ENCODE measurements around the gene MEIS3. TPM values are rescaled to one million over a fixed set of nuclear protein-coding genes. Genes with fewer than 3 reads are reported as not detected.

Gene MEIS3
- 10 to 100 TPM; 20.1 to 32.2 (median 28.9) TPM for polyA plus RNA-seq (ENCODE audit: insufficient read length in 4 of 4)

GRCh38 chr19:47419030-47419783 is at the start of gene MEIS3:
Gene MEIS3, minus strand, starts transcription at chr19:47419527. Its CDS starts 446 bp downstream, at chr19:47419081.
- no peak for DNase-seq (ENCODE audit: low read depth in 4 of 4, low spot score in 2 of 4)

GRCh38 chr19:47467914-47468313 is 48.6 kb upstream of the MEIS3 start:
- DNase-seq (ENCODE audit: low read depth in 4 of 4, low spot score in 2 of 4), result no peak

- DNase-seq (ENCODE audit: low read depth in 4 of 4, low spot score in 2 of 4), result no peak
These were observed 46.6 kb upstream of the MEIS3 start for GRCh38 chr19:47465957-47466356.

GRCh38 chr19:47464675-47465419 is 45.5 kb upstream of the MEIS3 start:
- DNase-seq (ENCODE audit: low read depth in 4 of 4, low spot score in 2 of 4), result no peak

GRCh38 chr19:47461876-47462275 is 42.5 kb upstream of the MEIS3 start:
- DNase-seq (ENCODE audit: low read depth in 4 of 4, low spot score in 2 of 4), result no peak

GRCh38 chr19:47459477-47459876 is 40.1 kb upstream of the MEIS3 start:
- no peak for DNase-seq (ENCODE audit: low read depth in 4 of 4, low spot score in 2 of 4)

GRCh38 chr19:47458672-47459071 is 39.3 kb upstream of the MEIS3 start:
- no peak for DNase-seq (ENCODE audit: low read depth in 4 of 4, low spot score in 2 of 4)

GRCh38 chr19:47456721-47457474 is 37.6 kb upstream of the MEIS3 start:
- no peak for DNase-seq (ENCODE audit: low read depth in 4 of 4, low spot score in 2 of 4)

- DNase-seq (ENCODE audit: low read depth in 4 of 4, low spot score in 2 of 4), result no peak
These were observed 31.2 kb upstream of the MEIS3 start for GRCh38 chr19:47450478-47450877.

- DNase-seq (ENCODE audit: low read depth in 4 of 4, low spot score in 2 of 4), result no peak
These were observed 29.0 kb upstream of the MEIS3 start for GRCh38 chr19:47448360-47448727.

GRCh38 chr19:47447470-47448359 is 28.4 kb upstream of the MEIS3 start:
- DNase-seq (ENCODE audit: low read depth in 4 of 4, low spot score in 2 of 4), result no peak

GRCh38 chr19:47446534-47447469 is 27.5 kb upstream of the MEIS3 start:
- no peak for DNase-seq (ENCODE audit: low read depth in 4 of 4, low spot score in 2 of 4)

GRCh38 chr19:47445937-47446402 is 26.6 kb upstream of the MEIS3 start:
- DNase-seq (ENCODE audit: low read depth in 4 of 4, low spot score in 2 of 4), result peak in 1 of 4 donors; percentile 45

- DNase-seq (ENCODE audit: low read depth in 4 of 4, low spot score in 2 of 4), result no peak
These were observed 26.2 kb upstream of the MEIS3 start for GRCh38 chr19:47445527-47445926.

- no peak for DNase-seq (ENCODE audit: low read depth in 4 of 4, low spot score in 2 of 4)
These were observed 25.1 kb upstream of the MEIS3 start for GRCh38 chr19:47444388-47444821.

- no peak for DNase-seq (ENCODE audit: low read depth in 4 of 4, low spot score in 2 of 4)
These were observed 24.0 kb upstream of the MEIS3 start for GRCh38 chr19:47443331-47443730.

GRCh38 chr19:47438793-47439220 is 19.5 kb upstream of the MEIS3 start:
- DNase-seq (ENCODE audit: low read depth in 4 of 4, low spot score in 2 of 4), result no peak

GRCh38 chr19:47437500-47437899 is 18.2 kb upstream of the MEIS3 start:
- no peak for DNase-seq (ENCODE audit: low read depth in 4 of 4, low spot score in 2 of 4)

Measured in left renal cortex interstitium (tissue), 4 donors.